Stimulated activated CD4-positive, alpha-beta T cell treated with anti-CD3 and anti-CD28 coated beads, Interleukin-4, amount 100 ng/mL, for 24 hours (primary cell): ENCODE measurements around the gene NMNAT3.

Experiments used
- DNase-seq: peaks from one replicate; pipeline ENCODE4 v3.0.0-alpha.2; 2020

NMNAT3 gene

GRCh38 chr3:139677388-139678155, at the start of gene NMNAT3:
Gene NMNAT3, minus strand, starts transcription at chr3:139677972. Its CDS starts 50,248 bp downstream, at chr3:139627724.
- peak; percentile 80 for DNase-seq

GRCh38 chr3:139721370-139721769, 43.6 kb upstream of the NMNAT3 start:
- no peak for DNase-seq

- no peak for DNase-seq
These were observed 40.6 kb upstream of the NMNAT3 start for GRCh38 chr3:139718415-139718814.

- DNase-seq, result no peak
These were observed 39.2 kb upstream of the NMNAT3 start for GRCh38 chr3:139716908-139717485.

- DNase-seq, result no peak
These were observed 38.1 kb upstream of the NMNAT3 start for GRCh38 chr3:139715743-139716360.

GRCh38 chr3:139715166-139715565, 37.4 kb upstream of the NMNAT3 start:
- DNase-seq, result no peak

GRCh38 chr3:139710212-139710611, 32.4 kb upstream of the NMNAT3 start:
- no peak for DNase-seq

GRCh38 chr3:139705631-139706030, 27.9 kb upstream of the NMNAT3 start:
- DNase-seq, result no peak

GRCh38 chr3:139696314-139696604, 18.5 kb upstream of the NMNAT3 start:
- no peak for DNase-seq

GRCh38 chr3:139695426-139696313, 17.9 kb upstream of the NMNAT3 start:
- DNase-seq, result no peak

- DNase-seq, result no peak
These were observed 17.2 kb upstream of the NMNAT3 start for GRCh38 chr3:139695007-139695406.

GRCh38 chr3:139694542-139694941, 16.8 kb upstream of the NMNAT3 start:
- no peak for DNase-seq

GRCh38 chr3:139691619-139692018, 13.8 kb upstream of the NMNAT3 start:
- no peak for DNase-seq

- no peak for DNase-seq
These were observed 12.0 kb upstream of the NMNAT3 start for GRCh38 chr3:139689708-139690228.

GRCh38 chr3:139689122-139689521, 11.3 kb upstream of the NMNAT3 start:
- no peak for DNase-seq

GRCh38 chr3:139687431-139687830, 9.7 kb upstream of the NMNAT3 start:
- DNase-seq, result no peak

GRCh38 chr3:139686624-139687023, 8.9 kb upstream of the NMNAT3 start:
- DNase-seq, result no peak

- DNase-seq, result no peak
These were observed 8.4 kb upstream of the NMNAT3 start for GRCh38 chr3:139686206-139686605.

- DNase-seq, result no peak
These were observed 1.5 kb upstream of the NMNAT3 start for GRCh38 chr3:139679220-139679775.

- no peak for DNase-seq
These were observed 962 bp downstream of the NMNAT3 start for GRCh38 chr3:139676632-139677387.

GRCh38 chr3:139676108-139676507, 1.7 kb downstream of the NMNAT3 start:
- DNase-seq, result no peak

- DNase-seq, result no peak
These were observed 2.4 kb downstream of the NMNAT3 start for GRCh38 chr3:139675327-139675726.
